Upper lobe of left lung (tissue), 4 donors: ENCODE data around the gene NTSR1.

Source experiments
- POLR2A ChIP-seq, 4 donors: fragments of 450-650 bp; IDR thresholded peaks; one replicate each; pipeline ENCODE4 v1.5.1; 2016 to 2017; ENCODE audit warnings: antibody characterized with exemption in 4 of 4, mild to moderate bottlenecking in 2 of 4
- POLR2AphosphoS5 ChIP-seq, 2 donors: sonication (generic); formaldehyde crosslinking; IDR thresholded peaks; one replicate each; pipeline ENCODE4 v1.5.1; 2017; ENCODE audit warnings: antibody characterized with exemption in 2 of 2
- TF ChIP-seq, protein P1 (sequence below), 6 experiments: fragments of 450-650 bp in 4 of 6; fragments of 200-600 bp in 2 of 6; sonication (generic) in 2 of 6; IDR thresholded peaks; one replicate each; pipeline ENCODE4 v1.5.1; 2016 to 2019; ENCODE audit warnings: antibody characterized with exemption in 6 of 6

DNA sequence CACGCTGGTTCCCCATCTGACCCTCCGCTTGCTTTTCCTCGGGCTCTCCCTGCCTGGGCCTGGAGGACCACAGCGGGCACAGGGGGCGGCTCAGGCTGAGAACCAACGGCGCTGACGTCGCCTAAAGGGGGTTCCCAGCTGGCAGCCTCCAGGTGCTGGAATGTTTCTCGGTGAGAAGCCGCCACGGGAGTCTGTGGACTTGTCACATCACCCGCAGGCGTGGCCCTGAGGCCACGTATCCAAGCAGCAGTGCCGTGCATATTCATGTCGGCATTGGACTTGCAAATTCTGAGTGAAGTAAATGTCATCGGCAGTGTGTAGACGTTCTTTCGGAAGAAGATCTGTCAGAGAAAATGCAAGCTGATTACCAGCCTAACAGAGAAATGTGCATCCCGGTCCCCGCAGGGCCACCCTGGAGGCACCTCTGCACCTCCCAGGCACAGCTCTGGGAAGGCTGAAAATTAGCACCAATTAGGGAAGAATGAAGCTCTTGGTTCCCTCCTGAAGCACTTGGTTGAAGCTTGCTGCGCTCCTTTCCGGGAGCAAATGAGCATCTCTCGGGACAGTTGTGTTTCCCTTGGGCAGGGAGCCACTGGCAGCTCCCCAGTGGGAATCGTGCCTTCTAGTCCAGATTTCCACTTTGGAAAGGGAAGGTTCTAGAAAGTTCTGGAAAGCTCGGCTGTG, 24.3 kb downstream of the NTSR1 start:
- TF ChIP-seq, protein P1, sequence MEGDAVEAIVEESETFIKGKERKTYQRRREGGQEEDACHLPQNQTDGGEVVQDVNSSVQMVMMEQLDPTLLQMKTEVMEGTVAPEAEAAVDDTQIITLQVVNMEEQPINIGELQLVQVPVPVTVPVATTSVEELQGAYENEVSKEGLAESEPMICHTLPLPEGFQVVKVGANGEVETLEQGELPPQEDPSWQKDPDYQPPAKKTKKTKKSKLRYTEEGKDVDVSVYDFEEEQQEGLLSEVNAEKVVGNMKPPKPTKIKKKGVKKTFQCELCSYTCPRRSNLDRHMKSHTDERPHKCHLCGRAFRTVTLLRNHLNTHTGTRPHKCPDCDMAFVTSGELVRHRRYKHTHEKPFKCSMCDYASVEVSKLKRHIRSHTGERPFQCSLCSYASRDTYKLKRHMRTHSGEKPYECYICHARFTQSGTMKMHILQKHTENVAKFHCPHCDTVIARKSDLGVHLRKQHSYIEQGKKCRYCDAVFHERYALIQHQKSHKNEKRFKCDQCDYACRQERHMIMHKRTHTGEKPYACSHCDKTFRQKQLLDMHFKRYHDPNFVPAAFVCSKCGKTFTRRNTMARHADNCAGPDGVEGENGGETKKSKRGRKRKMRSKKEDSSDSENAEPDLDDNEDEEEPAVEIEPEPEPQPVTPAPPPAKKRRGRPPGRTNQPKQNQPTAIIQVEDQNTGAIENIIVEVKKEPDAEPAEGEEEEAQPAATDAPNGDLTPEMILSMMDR (IDR thresholded peaks at IDR 0.05) = no peak
- no peak for TF ChIP-seq POLR2A (IDR thresholded peaks at IDR 0.05)
- TF ChIP-seq POLR2AphosphoS5 (IDR thresholded peaks at IDR 0.05) = no peak
